Activated CD8-positive, alpha-beta memory T cell treated with anti-CD3 and anti-CD28 coated beads for 24 hours (primary cell): ENCODE results near the gene ACTA2.
"Not testable (repeated sequence)": the region's sequence is repeated elsewhere in the genome, so short reads cannot be mapped to it uniquely, and the experiment has no call there.

Experiments
- DNase-seq: peaks from one replicate; pipeline ENCODE4 v3.0.0-alpha.2; 2020

The ACTA2 gene

DNA sequence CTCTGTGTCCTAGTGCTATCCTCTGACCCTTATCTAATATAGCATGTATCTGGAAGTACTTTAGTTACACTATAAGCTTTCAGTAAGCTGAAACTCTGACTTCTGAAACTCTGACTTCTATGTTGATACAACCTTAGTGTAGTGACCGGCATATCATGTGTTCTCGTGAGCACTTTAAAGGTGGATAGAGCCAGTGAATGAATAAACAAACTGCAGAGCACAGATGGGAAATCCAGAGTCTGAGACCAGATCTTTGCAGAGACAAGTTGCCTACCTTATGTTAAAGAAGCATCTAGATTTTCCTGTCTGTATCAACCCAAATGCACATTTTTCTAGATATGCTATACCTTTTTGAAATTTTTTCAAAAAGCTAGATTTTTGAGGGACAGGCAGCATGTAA is 3.5 kb downstream of the ACTA2 start:
- DNase-seq = no peak

GRCh38 chr10:88946965-88947590 is 5.5 kb downstream of the ACTA2 start:
- no peak for DNase-seq

DNA sequence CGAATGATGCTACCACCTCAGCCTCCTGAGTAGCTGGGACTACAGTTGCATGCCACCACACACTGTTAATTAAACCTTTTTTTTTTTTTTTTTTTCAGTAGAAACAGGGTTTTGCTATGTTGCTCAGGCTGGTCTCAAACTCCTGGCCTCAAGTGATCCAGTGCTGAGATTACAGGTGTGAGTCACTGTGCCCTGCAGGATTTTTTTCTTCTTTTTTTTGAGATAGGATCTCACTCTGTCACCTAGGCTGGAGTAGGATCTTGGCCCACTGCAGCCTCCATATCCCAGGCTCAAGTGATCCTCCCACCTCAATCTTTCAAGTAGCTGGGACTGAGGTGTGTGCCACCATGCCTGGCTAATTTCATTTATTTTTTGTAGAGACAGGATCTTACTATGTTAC is 6.4 kb downstream of the ACTA2 start:
- no peak for DNase-seq

- DNase-seq = no peak
These were observed 7.8 kb downstream of the ACTA2 start for GRCh38 chr10:88944813-88945212.

DNA sequence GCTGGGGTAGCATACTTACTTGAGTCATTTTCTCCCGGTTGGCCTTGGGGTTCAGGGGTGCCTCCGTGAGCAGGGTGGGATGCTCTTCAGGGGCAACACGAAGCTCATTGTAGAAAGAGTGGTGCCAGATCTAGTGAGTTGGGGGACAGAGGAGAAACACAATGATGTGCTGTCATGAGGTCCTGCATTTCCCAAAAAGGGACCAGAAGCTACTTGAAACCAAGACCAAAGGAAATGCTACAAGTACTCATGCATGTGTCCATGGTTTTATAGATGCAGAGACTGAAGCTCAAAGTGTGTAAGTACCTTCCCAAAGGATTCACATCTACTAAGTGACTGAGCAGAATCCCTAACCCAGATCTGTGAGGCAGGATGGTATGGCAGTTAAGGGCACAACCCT is 8.8 kb downstream of the ACTA2 start:
- no peak for DNase-seq

DNA sequence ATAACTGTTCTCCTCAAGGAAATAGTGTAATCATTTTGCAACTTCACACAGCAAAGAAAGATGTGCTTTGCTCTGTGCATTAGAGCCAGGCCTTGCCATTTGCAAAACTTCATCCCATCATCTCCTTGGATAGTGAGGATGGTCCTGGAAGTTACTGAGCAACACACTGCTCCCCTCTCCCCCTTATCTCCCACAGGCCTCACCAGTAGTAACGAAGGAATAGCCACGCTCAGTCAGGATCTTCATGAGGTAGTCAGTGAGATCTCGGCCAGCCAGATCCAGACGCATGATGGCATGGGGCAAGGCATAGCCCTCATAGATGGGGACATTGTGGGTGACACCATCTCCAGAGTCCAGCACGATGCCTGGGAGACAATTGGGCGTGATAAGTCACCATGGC is 11.5 kb downstream of the ACTA2 start:
- DNase-seq = no peak

DNA sequence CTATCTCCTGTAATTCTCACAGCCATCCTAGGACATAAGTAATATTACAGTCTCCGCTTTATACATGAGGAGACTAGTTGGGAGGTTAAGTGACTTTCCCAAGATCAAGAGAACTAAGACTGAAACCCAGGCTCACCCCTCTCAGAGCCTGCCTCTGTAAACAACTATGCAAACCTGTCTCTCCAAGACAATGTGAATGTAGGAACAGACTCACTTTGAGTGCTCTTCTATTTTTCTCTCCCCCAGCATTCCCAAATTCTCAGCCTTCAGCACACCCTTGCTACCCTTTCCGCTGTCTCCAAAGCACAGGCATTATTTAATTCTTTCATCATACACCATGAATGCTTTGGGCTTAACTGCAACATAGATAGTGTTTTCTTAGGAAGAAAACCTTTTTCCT is 13.6 kb downstream of the ACTA2 start:
- no peak for DNase-seq

- DNase-seq = no peak
These were observed 14.5 kb downstream of the ACTA2 start for GRCh38 chr10:88938039-88938438.

DNA sequence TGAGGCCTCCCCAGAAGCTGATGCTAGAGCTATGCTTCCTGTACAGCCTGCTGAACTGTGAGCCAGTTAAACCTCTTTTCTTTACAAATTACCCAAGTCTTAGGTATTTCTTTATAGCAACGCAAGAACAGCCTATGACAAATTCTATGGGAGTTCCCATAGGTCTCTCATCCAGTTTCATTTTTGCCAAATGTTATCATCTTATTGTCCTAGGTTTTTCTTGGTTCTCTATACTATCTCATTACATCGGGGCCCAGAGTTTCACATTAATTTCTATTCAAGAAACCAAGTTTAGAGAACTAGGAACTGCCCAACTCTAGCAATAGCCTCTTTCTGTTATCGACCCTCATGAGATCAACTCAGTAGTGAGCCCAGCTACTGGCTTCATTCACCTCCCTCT is 15.9 kb downstream of the ACTA2 start:
- no peak for DNase-seq

- peak; percentile 82 for DNase-seq
These were observed 17.5 kb downstream of the ACTA2 start for GRCh38 chr10:88934900-88935672.

GRCh38 chr10:88933564-88933963 is 19.0 kb downstream of the ACTA2 start:
- no peak for DNase-seq

DNA sequence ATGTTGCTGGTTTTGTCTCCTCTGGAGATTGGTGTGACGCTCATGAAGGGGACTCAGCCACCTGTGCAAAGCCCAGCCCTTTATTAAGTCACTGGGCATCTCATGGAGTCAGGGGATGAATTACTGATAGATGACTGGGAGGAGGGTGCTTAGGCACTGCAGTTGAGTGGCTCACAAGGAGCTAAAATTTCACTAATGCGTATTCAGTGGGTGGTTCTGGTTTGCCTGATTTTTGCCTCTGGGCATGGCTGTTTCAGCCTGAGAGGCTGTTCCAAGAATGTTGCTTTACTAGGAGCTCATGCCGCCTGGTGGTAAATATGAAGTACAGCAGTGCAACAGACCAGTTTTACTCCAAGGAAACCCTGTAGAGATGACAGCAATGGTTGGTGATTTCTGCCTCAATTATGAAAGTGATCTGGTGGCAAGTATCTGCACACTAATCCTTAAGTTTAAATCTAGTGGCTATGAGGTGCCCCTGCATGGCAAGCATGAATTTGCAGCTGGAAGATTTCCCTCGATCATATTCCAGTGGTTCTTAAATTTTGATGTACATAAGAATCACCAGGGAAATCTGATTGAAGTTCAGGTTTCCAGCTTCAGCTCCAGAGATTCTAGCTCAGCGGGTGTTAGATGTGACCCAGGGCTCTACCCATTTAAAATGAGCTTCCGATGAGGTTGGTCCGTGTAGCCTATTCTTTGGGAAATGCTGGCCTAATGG is 19.9 kb downstream of the ACTA2 start:
- peak; percentile 68 for DNase-seq

GRCh38 chr10:88932029-88932428 is 20.5 kb downstream of the ACTA2 start:
- DNase-seq = not testable (repeated sequence)

GRCh38 chr10:88931548-88931947 is 21.0 kb downstream of the ACTA2 start:
- DNase-seq = no peak

DNA sequence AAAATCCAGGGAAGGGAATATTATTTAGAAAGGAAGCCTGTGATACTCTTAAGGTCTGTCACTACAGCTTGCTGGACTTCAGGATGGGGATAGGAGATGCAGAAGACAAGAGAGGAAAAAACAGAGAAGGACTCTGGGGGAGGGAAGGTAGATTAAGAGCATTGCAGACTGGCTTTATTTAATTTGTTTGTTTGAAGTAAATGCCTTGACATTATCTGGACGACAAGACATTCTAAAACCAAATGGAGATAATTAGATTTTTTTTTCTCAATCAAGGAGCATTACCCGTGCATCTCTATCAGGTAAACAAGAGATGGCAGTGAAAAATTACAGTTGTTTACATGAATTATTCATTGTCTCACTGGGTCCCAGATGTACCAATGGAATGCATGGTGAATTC is 24.3 kb downstream of the ACTA2 start:
- DNase-seq = no peak

GRCh38 chr10:88927416-88927690 is 25.2 kb downstream of the ACTA2 start:
- DNase-seq = no peak

GRCh38 chr10:88926566-88927415 is 25.8 kb downstream of the ACTA2 start:
- no peak for DNase-seq

GRCh38 chr10:88923520-88923919 is 29.1 kb downstream of the ACTA2 start:
- no peak for DNase-seq

GRCh38 chr10:88922041-88922440 is 30.5 kb downstream of the ACTA2 start:
- no peak for DNase-seq

- no peak for DNase-seq
These were observed 31.5 kb downstream of the ACTA2 start for GRCh38 chr10:88920986-88921593.

GRCh38 chr10:88920198-88920597 is 32.4 kb downstream of the ACTA2 start:
- no peak for DNase-seq

GRCh38 chr10:88919041-88919440 is 33.5 kb downstream of the ACTA2 start:
- no peak for DNase-seq
